Urinary bladder (tissue), 4 donors: ENCODE results near the gene BCL2L12. TPM values are rescaled to one million over a fixed set of nuclear protein-coding genes. Genes with fewer than 3 reads are reported as not detected.
A peak's percentile ranks its signal among the peaks of the same experiment; 100 is the strongest.

Source experiments
- DNase-seq: peaks from one replicate; pipeline ENCODE4 v3.0.0-alpha.2; 2015; ENCODE audit errors: extremely low spot score
- H3K27ac ChIP-seq: one replicate; pipeline ENCODE4 v1.5.1; 2013; ENCODE audit warnings: low read depth, mild to moderate bottlenecking, moderate library complexity
- H3K36me3 ChIP-seq: one replicate; pipeline ENCODE4 v1.6.1; 2013; ENCODE audit warnings: mild to moderate bottlenecking, moderate library complexity; ENCODE audit not compliant: insufficient read depth
- H3K4me1 ChIP-seq: one replicate; pipeline ENCODE4 v1.6.1; 2013; ENCODE audit warnings: mild to moderate bottlenecking, moderate library complexity; ENCODE audit not compliant: insufficient read depth
- H3K4me3 ChIP-seq: one replicate; pipeline ENCODE4 v1.5.1; 2013; ENCODE audit warnings: low read depth, low read length
- WGBS: extraction: QIAGEN DNeasy Blood & Tissue Kit; methylation state at CpG from one replicate; pipeline ENCODE4 v1.1.7; 2013; 5-methylcytosine and 5-hydroxymethylcytosine counted together
- polyA plus RNA-seq: library from polyadenylated mRNA; stranded (reverse); fragments of 200-250 nt; gene quantifications from one replicate; pipeline ENCODE4 v1.2.3, GENCODE V29; 2013
- total RNA-seq: library from RNA; depleted of rRNA; stranded (reverse); fragments of >200 nt; gene quantifications from one replicate; pipeline ENCODE4 v1.2.3, GENCODE V29; 2014
- donor health status: healthy with polysubstance abuse.
- donor health status: healthy.

Gene BCL2L12
- total and polyA plus RNA-seq, 2 donors = 3.1 to 23.6 TPM

- under 1% methylated on average over 53 of the region's 53 CpGs for WGBS
- Histone ChIP-seq H3K36me3 (peaks cover 2% of the 10 kb centered on the region), H3K4me1 (no peaks in the 10 kb centered on the region), H3K27ac (peak overlapping the region; percentile 91), H3K4me3 (peak overlapping the region; percentile 63)
- no peak for DNase-seq
Observed at GRCh38 chr19:49664171-49665035, 1.3 kb upstream of the BCL2L12 start.

GRCh38 chr19:49665036-49665350 lies 740 bp upstream of the BCL2L12 start:
- H3K27ac ChIP-seq = peak overlapping the region; percentile 91
- WGBS = under 1% methylated on average over 7 of the region's 7 CpGs
- DNase-seq = no peak
- peaks cover 2% of the 10 kb centered on the region for H3K36me3 ChIP-seq
- H3K4me1 ChIP-seq = no peaks in the 10 kb centered on the region
- peak overlapping the region; percentile 63 for H3K4me3 ChIP-seq

GRCh38 chr19:49666120-49666444 lies 349 bp downstream of the BCL2L12 start:
- WGBS = under 1% methylated on average over 9 of the region's 9 CpGs
- no peak for DNase-seq
- H3K4me3 ChIP-seq = peak overlapping the region; percentile 63
- H3K27ac ChIP-seq = no peak overlapping the region
- H3K4me1 ChIP-seq = no peaks in the 10 kb centered on the region
- peaks cover 2% of the 10 kb centered on the region for H3K36me3 ChIP-seq

GRCh38 chr19:49667473-49667872 lies 1.7 kb downstream of the BCL2L12 start:
- H3K4me1 ChIP-seq = no peaks in the 10 kb centered on the region
- no peaks in the 10 kb centered on the region for H3K36me3 ChIP-seq
- WGBS = 89% methylated on average over 2 of the region's 2 CpGs
- H3K4me3 ChIP-seq = no peak overlapping the region
- H3K27ac ChIP-seq = no peak overlapping the region
- DNase-seq = no peak

GRCh38 chr19:49669516-49669915 lies 3.8 kb downstream of the BCL2L12 start:
- 86% methylated on average over 3 of the region's 3 CpGs for WGBS

GRCh38 chr19:49672131-49672919 lies 6.6 kb downstream of the BCL2L12 start:
- Histone ChIP-seq H3K4me1 (no peaks in the 10 kb centered on the region), H3K4me3 (no peak overlapping the region), H3K36me3 (no peaks in the 10 kb centered on the region), H3K27ac (no peak overlapping the region)
- 24% methylated on average over 28 of the region's 28 CpGs for WGBS
- no peak for DNase-seq

More at GRCh38 chr19:49669516-49669915, 3.8 kb downstream of the BCL2L12 start:
- no peaks in the 10 kb centered on the region for H3K36me3 ChIP-seq
- no peak overlapping the region for H3K27ac ChIP-seq
- no peaks in the 10 kb centered on the region for H3K4me1 ChIP-seq
- no peak for DNase-seq
- no peak overlapping the region for H3K4me3 ChIP-seq

GRCh38 chr19:49676136-49676783 lies 10.5 kb downstream of the BCL2L12 start:
- H3K4me1 ChIP-seq = no peaks in the 10 kb centered on the region
- H3K4me3 ChIP-seq = no peak overlapping the region
- under 1% methylated on average over 27 of the region's 27 CpGs for WGBS
- peak overlapping the region; percentile 53 for H3K27ac ChIP-seq
- DNase-seq = no peak
- H3K36me3 ChIP-seq = no peaks in the 10 kb centered on the region

GRCh38 chr19:49676784-49677230 lies 11.1 kb downstream of the BCL2L12 start:
- Histone ChIP-seq H3K36me3 (no peaks in the 10 kb centered on the region), H3K27ac (peak overlapping the region; percentile 83), H3K4me1 (no peaks in the 10 kb centered on the region), H3K4me3 (peak overlapping the region; percentile 94)
- peak; percentile 100 for DNase-seq
- WGBS = under 1% methylated on average over 34 of the region's 34 CpGs

GRCh38 chr19:49677231-49677900 lies 11.6 kb downstream of the BCL2L12 start, which contains the start of gene PRMT1:
Gene PRMT1, plus strand, starts transcription at chr19:49677271. Its CDS starts 10 bp downstream, at chr19:49677281.
- H3K4me1 ChIP-seq = no peaks in the 10 kb centered on the region
- DNase-seq = no peak
- peak within 1 kb of the TSS; percentile 94 for H3K4me3 ChIP-seq
- WGBS = under 1% methylated on average over 57 of the region's 57 CpGs
- no peaks in the 10 kb centered on the region for H3K36me3 ChIP-seq
- peak within 1 kb of the TSS; percentile 83 for H3K27ac ChIP-seq

GRCh38 chr19:49677901-49678674 lies 12.4 kb downstream of the BCL2L12 start:
- Histone ChIP-seq H3K4me1 (no peaks in the 10 kb centered on the region), H3K36me3 (no peaks in the 10 kb centered on the region), H3K27ac (peak overlapping the region; percentile 83), H3K4me3 (peak overlapping the region; percentile 94)
- 4% methylated on average over 21 of the region's 21 CpGs for WGBS
- peak; percentile 65 for DNase-seq

GRCh38 chr19:49678985-49679770 lies 13.4 kb downstream of the BCL2L12 start:
- DNase-seq = no peak
- H3K36me3 ChIP-seq = no peaks in the 10 kb centered on the region
- H3K4me3 ChIP-seq = no peak overlapping the region
- H3K4me1 ChIP-seq = no peaks in the 10 kb centered on the region
- WGBS = 63% methylated on average over 12 of the region's 12 CpGs
- no peak overlapping the region for H3K27ac ChIP-seq

GRCh38 chr19:49679771-49680413 lies 14.2 kb downstream of the BCL2L12 start:
- no peak for DNase-seq
- no peaks in the 10 kb centered on the region for H3K4me1 ChIP-seq
- no peak overlapping the region for H3K4me3 ChIP-seq
- no peak overlapping the region for H3K27ac ChIP-seq
- peaks cover under 1% of the 10 kb centered on the region for H3K36me3 ChIP-seq
- WGBS = 51% methylated on average over 10 of the region's 10 CpGs
